Prostate gland (tissue), 2 donors: ENCODE measurements around the gene CHRND.

Experiments
- POLR2A ChIP-seq: fragments of 450-650 bp; IDR thresholded peaks from one replicate; pipeline ENCODE4 v1.6.1; 2016; ENCODE audit warnings: antibody characterized with exemption, mild to moderate bottlenecking
- TF ChIP-seq, protein P1 (sequence below), 4 experiments: fragments of 200-600 bp in 2 of 4; fragments of 450-650 bp in 2 of 4; sonication (generic) in 2 of 4; IDR thresholded peaks; 1 replicate in 3 of 4; 2 replicates in 1 of 4; pipeline ENCODE4 v1.5.1; 2016 to 2019; ENCODE audit warnings: antibody characterized with exemption in 4 of 4, mild to moderate bottlenecking in 2 of 4, moderate library complexity in 2 of 4

GRCh38 chr2:232493701-232494474 is 32.1 kb upstream of the CHRND start:
- TF ChIP-seq, protein P1, sequence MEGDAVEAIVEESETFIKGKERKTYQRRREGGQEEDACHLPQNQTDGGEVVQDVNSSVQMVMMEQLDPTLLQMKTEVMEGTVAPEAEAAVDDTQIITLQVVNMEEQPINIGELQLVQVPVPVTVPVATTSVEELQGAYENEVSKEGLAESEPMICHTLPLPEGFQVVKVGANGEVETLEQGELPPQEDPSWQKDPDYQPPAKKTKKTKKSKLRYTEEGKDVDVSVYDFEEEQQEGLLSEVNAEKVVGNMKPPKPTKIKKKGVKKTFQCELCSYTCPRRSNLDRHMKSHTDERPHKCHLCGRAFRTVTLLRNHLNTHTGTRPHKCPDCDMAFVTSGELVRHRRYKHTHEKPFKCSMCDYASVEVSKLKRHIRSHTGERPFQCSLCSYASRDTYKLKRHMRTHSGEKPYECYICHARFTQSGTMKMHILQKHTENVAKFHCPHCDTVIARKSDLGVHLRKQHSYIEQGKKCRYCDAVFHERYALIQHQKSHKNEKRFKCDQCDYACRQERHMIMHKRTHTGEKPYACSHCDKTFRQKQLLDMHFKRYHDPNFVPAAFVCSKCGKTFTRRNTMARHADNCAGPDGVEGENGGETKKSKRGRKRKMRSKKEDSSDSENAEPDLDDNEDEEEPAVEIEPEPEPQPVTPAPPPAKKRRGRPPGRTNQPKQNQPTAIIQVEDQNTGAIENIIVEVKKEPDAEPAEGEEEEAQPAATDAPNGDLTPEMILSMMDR (IDR thresholded peaks at IDR 0.05): no peak
- no peak for TF ChIP-seq POLR2A
